ENCODE data around the gene PPFIBP1. TPM values are rescaled to one million over a fixed set of nuclear protein-coding genes. Genes with fewer than 3 reads are reported as not detected.
A peak's percentile ranks its signal among the peaks of the same experiment; 100 is the strongest.

The PPFIBP1 gene
- total and polyA plus RNA-seq, 9 of the 15 experiments (the other 6 are each of a cell fraction or from before 2014, with no cell fraction given), result 0.46 to 3.5 (median 1.8) TPM

- no peak for TF ChIP-seq ZNF518B (CRISPR knock-in tag; IDR thresholded peaks at IDR 0.05)
- 0 out of 6 replicates have a peak, but pooled peaks of 1 of the 3 experiments have one; percentile 7 for TF ChIP-seq CTCF (IDR thresholded peaks at IDR 0.05 in 2 of 3, conservative IDR thresholded peaks at IDR 0.05 in 1 of 3; ENCODE audit: insufficient read depth in 2 of 3, low read depth in 1 of 3, low read length in 3 of 3)
- peak; percentile 40; the same call in 1 of the 2 replicates for TF ChIP-seq RREB1 (CRISPR knock-in tag; IDR thresholded peaks at IDR 0.05)
- TF ChIP-seq ZBTB9 (CRISPR knock-in tag; IDR thresholded peaks at IDR 0.05), result no peak; the same call in 1 of the 2 replicates
- TF ChIP-seq UBTF (IDR thresholded peaks at IDR 0.05; ENCODE audit: borderline replicate concordance in 1 of 2, low read depth in 2 of 2, low read length in 2 of 2), result 0 out of 4 replicates have a peak, but pooled peaks of 1 of the 2 experiments have one; percentile 35
Observed at GRCh38 chr12:27523642-27524493, at the start of gene PPFIBP1 (continued).

Data from K562 (cell line).